HEK293 (cell line): ENCODE data around the gene KATNB1.
A peak's percentile ranks its signal among the peaks of the same experiment; 100 is the strongest.

ENCODE experiments used
- CTCF ChIA-PET: fragments of 350-600 bp; formaldehyde crosslinking; extraction: SDS; loops from one replicate; lab custom pipeline; 2021; ENCODE audit warnings: antibody characterized with exemption; lab: Yijun Ruan, JAX
- POLR2A ChIA-PET: fragments of 300-600 bp; formaldehyde crosslinking; extraction: SDS; loops from one replicate; lab custom pipeline; 2020; ENCODE audit warnings: antibody characterized with exemption, inconsistent platforms; lab: Yijun Ruan, JAX
- H3K27ac ChIP-seq: fragments of 200-500 bp; sonication (Bioruptor generic); 2 replicates; pipeline ENCODE4 v1.5.1; 2014; ENCODE audit warnings: low read depth, low read length, control low read depth, inconsistent platforms; ENCODE audit errors: extremely low read depth
- H3K36me3 ChIP-seq, 2 experiments: fragments of 200-500 bp in 1 of 2; sonication (Bioruptor generic) in 1 of 2; 1 replicate in 1 of 2; 2 replicates in 1 of 2; pipeline ENCODE4 v1.5.1; 2014 to 2017; ENCODE audit warnings: inconsistent platforms in 2 of 2, low read length in 2 of 2; ENCODE audit not compliant: control insufficient read depth in 2 of 2, insufficient read depth in 1 of 2
- H3K4me1 ChIP-seq: fragments of 200-500 bp; sonication (Bioruptor generic); 2 replicates; pipeline ENCODE4 v1.5.1; 2014; ENCODE audit warnings: mild to moderate bottlenecking, low read length, inconsistent platforms; ENCODE audit not compliant: control insufficient read depth, insufficient read depth
- H3K4me3 ChIP-seq: 2 replicates; pipeline ENCODE4 v1.5.1; 2011; ENCODE audit warnings: low read depth, mild to moderate bottlenecking, control low read depth, low read length, moderate library complexity
- H3K9me3 ChIP-seq: fragments of 200-500 bp; sonication (Bioruptor generic); 2 replicates; pipeline ENCODE4 v1.5.1; 2014; ENCODE audit warnings: low read depth, low read length, inconsistent platforms; ENCODE audit not compliant: control insufficient read depth, insufficient read depth
- GLI2 ChIP-seq: fragments of 450-650 bp; formaldehyde crosslinking; IDR thresholded peaks from 2 replicates; pipeline ENCODE4; 2017; ENCODE audit warnings: missing biosample characterization, missing genetic modification characterization, low read depth, borderline replicate concordance
- OVOL3 ChIP-seq: fragments of 450-650 bp; formaldehyde crosslinking; IDR thresholded peaks from 2 replicates; pipeline ENCODE4 v1.5.1; 2016; ENCODE audit warnings: missing biosample characterization, missing genetic modification characterization
- RBAK ChIP-seq: fragments of 450-650 bp; formaldehyde crosslinking; IDR thresholded peaks from 2 replicates; pipeline ENCODE4 v1.5.1; 2016; ENCODE audit warnings: missing biosample characterization, missing genetic modification characterization
- REPIN1 ChIP-seq: fragments of 450-650 bp; formaldehyde crosslinking; IDR thresholded peaks from 2 replicates; pipeline ENCODE4 v1.5.1; 2017; ENCODE audit warnings: missing biosample characterization, missing genetic modification characterization, low read depth
- REST ChIP-seq: fragments of 450-650 bp; formaldehyde crosslinking; IDR thresholded peaks from 2 replicates; pipeline ENCODE4 v1.5.1; 2016; ENCODE audit warnings: missing biosample characterization, missing genetic modification characterization
- SETDB1 ChIP-seq: IDR thresholded peaks from one replicate; pipeline ENCODE4 v1.6.1; 2017; ENCODE audit warnings: mild to moderate bottlenecking, low read length, moderate library complexity, mixed read lengths; ENCODE audit not compliant: insufficient read length
- SP7 ChIP-seq: fragments of 450-650 bp; formaldehyde crosslinking; IDR thresholded peaks from 2 replicates; pipeline ENCODE4 v1.5.1; 2016; ENCODE audit warnings: missing biosample characterization, missing genetic modification characterization
- ZBTB1 ChIP-seq: fragments of 450-650 bp; formaldehyde crosslinking; IDR thresholded peaks from 2 replicates; pipeline ENCODE4 v1.5.1; 2016; ENCODE audit warnings: missing biosample characterization, missing genetic modification characterization
- ZBTB21 ChIP-seq: fragments of 450-650 bp; formaldehyde crosslinking; IDR thresholded peaks from 2 replicates; pipeline ENCODE4 v1.5.1; 2017; ENCODE audit warnings: missing biosample characterization, missing genetic modification characterization
- ZFP3 ChIP-seq: fragments of 450-650 bp; formaldehyde crosslinking; IDR thresholded peaks from 2 replicates; pipeline ENCODE4 v1.5.1; 2016; ENCODE audit warnings: low read depth, missing biosample characterization, missing genetic modification characterization
- ZNF132 ChIP-seq: fragments of 450-650 bp; formaldehyde crosslinking; IDR thresholded peaks from 2 replicates; pipeline ENCODE4 v1.5.1; 2017; ENCODE audit warnings: missing biosample characterization, missing genetic modification characterization, borderline replicate concordance
- ZNF157 ChIP-seq: fragments of 450-650 bp; formaldehyde crosslinking; IDR thresholded peaks from 2 replicates; pipeline ENCODE4 v1.5.1; 2016; ENCODE audit warnings: missing biosample characterization, missing genetic modification characterization
- ZNF169 ChIP-seq: fragments of 450-650 bp; formaldehyde crosslinking; IDR thresholded peaks from 2 replicates; pipeline ENCODE4 v1.5.1; 2016; ENCODE audit warnings: missing biosample characterization, missing genetic modification characterization
- ZNF214 ChIP-seq: fragments of 450-650 bp; formaldehyde crosslinking; IDR thresholded peaks from 2 replicates; pipeline ENCODE4 v1.5.1; 2017; ENCODE audit warnings: missing biosample characterization, mild to moderate bottlenecking, missing genetic modification characterization, borderline replicate concordance
- ZNF239 ChIP-seq: fragments of 450-650 bp; formaldehyde crosslinking; IDR thresholded peaks from 2 replicates; pipeline ENCODE4 v1.5.1; 2016; ENCODE audit warnings: missing biosample characterization, missing genetic modification characterization
- ZNF24 ChIP-seq: fragments of 450-650 bp; formaldehyde crosslinking; IDR thresholded peaks from 2 replicates; pipeline ENCODE4 v1.5.1; 2016; ENCODE audit warnings: missing biosample characterization, missing genetic modification characterization
- ZNF248 ChIP-seq: fragments of 450-650 bp; formaldehyde crosslinking; IDR thresholded peaks from 2 replicates; pipeline ENCODE4 v1.5.1; 2017; ENCODE audit warnings: missing biosample characterization, missing genetic modification characterization
- ZNF302 ChIP-seq: fragments of 450-650 bp; formaldehyde crosslinking; IDR thresholded peaks from 2 replicates; pipeline ENCODE4 v1.5.1; 2016; ENCODE audit warnings: missing biosample characterization, missing genetic modification characterization, low read depth
- ZNF707 ChIP-seq: fragments of 450-650 bp; formaldehyde crosslinking; IDR thresholded peaks from 2 replicates; pipeline ENCODE4 v1.5.1; 2016; ENCODE audit warnings: missing biosample characterization, missing genetic modification characterization
- ZNF843 ChIP-seq: fragments of 450-650 bp; formaldehyde crosslinking; IDR thresholded peaks from 2 replicates; pipeline ENCODE4 v1.5.1; 2016; ENCODE audit warnings: missing biosample characterization, missing genetic modification characterization
- ZSCAN30 ChIP-seq: fragments of 450-650 bp; IDR thresholded peaks from 2 replicates; pipeline ENCODE4 v1.5.1; 2018; ENCODE audit warnings: missing biosample characterization, mild to moderate bottlenecking, missing genetic modification characterization, moderate library complexity
- TF ChIP-seq, protein P1 (sequence below): fragments of 450-650 bp; formaldehyde crosslinking; IDR thresholded peaks from 2 replicates; pipeline ENCODE4 v1.5.1; 2016; ENCODE audit warnings: missing biosample characterization, missing genetic modification characterization

KATNB1 gene

GRCh38 chr16:57741660-57742191, 6.2 kb downstream of the KATNB1 start:
- Histone ChIP-seq H3K36me3 (peaks cover 0 to 68% of the 10 kb centered on the region in 2 experiments; a peak in 2 of 3 replicates), H3K27ac (no peak overlapping the region), H3K4me3 (no peak overlapping the region), H3K9me3 (no peaks in the 10 kb centered on the region), H3K4me1 (peaks cover 4% of the 10 kb centered on the region; the same call in 1 of the 2 replicates)
- POLR2A ChIA-PET: no interaction called here
- no peak for TF ChIP-seq ZNF132
- TF ChIP-seq ZNF843 (tag by site-specific recombination): no peak
- no peak for TF ChIP-seq ZNF24 (tag by site-specific recombination)
- TF ChIP-seq ZBTB21 (tag by site-specific recombination): no peak
- no peak for TF ChIP-seq ZNF157 (tag by site-specific recombination)
- no peak for TF ChIP-seq ZNF214
- TF ChIP-seq ZNF169 (tag by site-specific recombination): no peak
- no peak for TF ChIP-seq RBAK
- CTCF ChIA-PET: interaction anchor here (0.5 to 1.3 kb wide), 3 partner anchors 15 to 165 kb away, joined by 3 to 7 read pairs (median 4); no protein-coding TSS in a partner anchor

- H3K36me3 ChIP-seq: peaks cover 0 to 67% of the 10 kb centered on the region in 2 experiments; a peak in 2 of 3 replicates
- POLR2A ChIA-PET: no interaction called here
- TF ChIP-seq ZNF248 (no peak), ZNF707 (tag by site-specific recombination) (no peak), ZFP3 (no peak), SETDB1 (no peak), REPIN1 (tag by site-specific recombination) (no peak), ZSCAN30 (tag by site-specific recombination) (no peak), ZNF239 (tag by site-specific recombination) (no peak), OVOL3 (tag by site-specific recombination) (no peak), REST (tag by site-specific recombination) (no peak), SP7 (tag by site-specific recombination) (peak; percentile 89), ZBTB1 (tag by site-specific recombination) (no peak), ZNF302 (no peak), GLI2 (no peak)
- TF ChIP-seq, protein P1, sequence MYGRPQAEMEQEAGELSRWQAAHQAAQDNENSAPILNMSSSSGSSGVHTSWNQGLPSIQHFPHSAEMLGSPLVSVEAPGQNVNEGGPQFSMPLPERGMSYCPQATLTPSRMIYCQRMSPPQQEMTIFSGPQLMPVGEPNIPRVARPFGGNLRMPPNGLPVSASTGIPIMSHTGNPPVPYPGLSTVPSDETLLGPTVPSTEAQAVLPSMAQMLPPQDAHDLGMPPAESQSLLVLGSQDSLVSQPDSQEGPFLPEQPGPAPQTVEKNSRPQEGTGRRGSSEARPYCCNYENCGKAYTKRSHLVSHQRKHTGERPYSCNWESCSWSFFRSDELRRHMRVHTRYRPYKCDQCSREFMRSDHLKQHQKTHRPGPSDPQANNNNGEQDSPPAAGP (tag by site-specific recombination): peak; percentile 37; the same call in 1 of the 2 replicates
- TF ChIP-seq, all 188 proteins: peak for 2
- no peaks in the 10 kb centered on the region for H3K9me3 ChIP-seq
- no peaks in the 10 kb centered on the region for H3K4me1 ChIP-seq
- CTCF ChIA-PET: interaction anchor here (1.3 kb wide), 1 partner anchor 14 kb away, joined by 7 read pairs; no protein-coding TSS in a partner anchor
- no peak overlapping the region for H3K27ac ChIP-seq
- no peak overlapping the region for H3K4me3 ChIP-seq
Measured at GRCh38 chr16:57742543-57742942, 7.0 kb downstream of the KATNB1 start.
